ENCODE measurements around the gene NOB1.

NOB1 gene

GRCh38 chr16:69721441-69721957 is 33.2 kb downstream of the NOB1 start:
- DNase-seq (ENCODE audit: low read depth): no peak

- DNase-seq (ENCODE audit: low read depth): no peak
Observed at GRCh38 chr16:69720822-69721430, 33.8 kb downstream of the NOB1 start.

GRCh38 chr16:69718111-69718764 is 36.5 kb downstream of the NOB1 start:
- no peak for DNase-seq (ENCODE audit: low read depth)

GRCh38 chr16:69717066-69717465 is 37.7 kb downstream of the NOB1 start:
- DNase-seq (ENCODE audit: low read depth): no peak

- no peak for DNase-seq (ENCODE audit: low read depth)
Observed at GRCh38 chr16:69712914-69713581, 41.7 kb downstream of the NOB1 start.

GRCh38 chr16:69712277-69712676 is 42.4 kb downstream of the NOB1 start:
- no peak for DNase-seq (ENCODE audit: low read depth)

GRCh38 chr16:69711115-69711740 is 43.5 kb downstream of the NOB1 start:
- no peak for DNase-seq (ENCODE audit: low read depth)

GRCh38 chr16:69709456-69710084 is 45.2 kb downstream of the NOB1 start:
- no peak for DNase-seq (ENCODE audit: low read depth)

GRCh38 chr16:69707920-69708683 is 46.6 kb downstream of the NOB1 start:
- no peak for DNase-seq (ENCODE audit: low read depth)

- DNase-seq (ENCODE audit: low read depth): no peak
Observed at GRCh38 chr16:69706975-69707340, 47.8 kb downstream of the NOB1 start.

- no peak for DNase-seq (ENCODE audit: low read depth)
Observed at GRCh38 chr16:69706256-69706974, 48.3 kb downstream of the NOB1 start.

- DNase-seq (ENCODE audit: low read depth): no peak
Observed at GRCh38 chr16:69703638-69704037, 51.1 kb downstream of the NOB1 start.

GRCh38 chr16:69701866-69702265 is 52.9 kb downstream of the NOB1 start:
- no peak for DNase-seq (ENCODE audit: low read depth)

- DNase-seq (ENCODE audit: low read depth): no peak
Observed at GRCh38 chr16:69701452-69701851, 53.3 kb downstream of the NOB1 start.

- DNase-seq (ENCODE audit: low read depth): no peak
Observed at GRCh38 chr16:69699915-69700314, 54.8 kb downstream of the NOB1 start.

- no peak for DNase-seq (ENCODE audit: low read depth)
Observed at GRCh38 chr16:69698404-69698803, 56.3 kb downstream of the NOB1 start.

GRCh38 chr16:69693916-69694315 is 60.8 kb downstream of the NOB1 start:
- DNase-seq (ENCODE audit: low read depth): no peak

- no peak for DNase-seq (ENCODE audit: low read depth)
Observed at GRCh38 chr16:69691980-69692911, 62.5 kb downstream of the NOB1 start.
